Measurements from ENCODE around the gene ZNF324. TPM values are rescaled to one million over a fixed set of nuclear protein-coding genes. Genes with fewer than 3 reads are reported as not detected.
"Not testable (repeated sequence)": the region's sequence is repeated elsewhere in the genome, so short reads cannot be mapped to it uniquely, and the experiment has no call there.

ZNF324 gene
- total RNA-seq, 1 donor from 2014 or later = 10.0 TPM

DNA sequence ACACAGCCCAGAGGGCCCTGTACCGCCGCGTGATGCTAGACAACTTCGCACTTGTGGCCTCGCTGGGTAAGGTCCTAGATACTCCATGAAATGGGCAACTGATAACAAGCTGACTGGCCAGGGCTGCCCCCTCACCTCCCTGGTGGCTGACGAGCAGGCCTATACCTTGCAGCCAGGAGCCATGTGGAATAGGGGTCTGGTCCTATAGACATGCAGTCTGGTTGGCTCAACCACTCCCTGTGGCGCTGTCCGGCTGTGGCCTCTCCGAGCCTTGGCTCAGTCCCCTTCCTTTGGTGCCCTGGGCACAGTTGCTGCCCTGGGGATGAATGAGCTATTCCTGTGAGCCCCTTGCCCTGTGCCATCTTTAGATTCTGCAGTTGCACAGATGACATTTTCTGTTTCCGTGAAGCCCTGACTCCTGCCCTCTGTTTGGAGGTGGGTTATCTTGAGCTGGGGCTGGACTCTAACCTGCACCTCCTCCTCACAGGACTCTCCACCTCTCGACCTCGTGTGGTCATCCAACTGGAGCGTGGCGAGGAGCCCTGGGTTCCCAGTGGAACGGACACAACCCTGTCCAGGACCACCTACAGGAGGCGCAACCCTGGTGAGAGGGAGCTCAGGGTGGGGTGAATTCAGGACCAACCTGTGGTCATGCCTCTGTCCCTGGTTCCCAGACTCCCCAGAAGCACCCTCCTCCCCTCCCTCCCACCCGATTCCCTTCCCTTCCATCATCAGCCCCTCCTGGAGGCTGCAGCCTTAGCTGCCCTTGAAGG lies 2.5 kb downstream of the ZNF324 start:
- peaks cover 40% of the 10 kb centered on the region for H3K36me3 ChIP-seq
- peaks cover 15% of the 10 kb centered on the region for H3K4me1 ChIP-seq
- TF ChIP-seq, protein P1, sequence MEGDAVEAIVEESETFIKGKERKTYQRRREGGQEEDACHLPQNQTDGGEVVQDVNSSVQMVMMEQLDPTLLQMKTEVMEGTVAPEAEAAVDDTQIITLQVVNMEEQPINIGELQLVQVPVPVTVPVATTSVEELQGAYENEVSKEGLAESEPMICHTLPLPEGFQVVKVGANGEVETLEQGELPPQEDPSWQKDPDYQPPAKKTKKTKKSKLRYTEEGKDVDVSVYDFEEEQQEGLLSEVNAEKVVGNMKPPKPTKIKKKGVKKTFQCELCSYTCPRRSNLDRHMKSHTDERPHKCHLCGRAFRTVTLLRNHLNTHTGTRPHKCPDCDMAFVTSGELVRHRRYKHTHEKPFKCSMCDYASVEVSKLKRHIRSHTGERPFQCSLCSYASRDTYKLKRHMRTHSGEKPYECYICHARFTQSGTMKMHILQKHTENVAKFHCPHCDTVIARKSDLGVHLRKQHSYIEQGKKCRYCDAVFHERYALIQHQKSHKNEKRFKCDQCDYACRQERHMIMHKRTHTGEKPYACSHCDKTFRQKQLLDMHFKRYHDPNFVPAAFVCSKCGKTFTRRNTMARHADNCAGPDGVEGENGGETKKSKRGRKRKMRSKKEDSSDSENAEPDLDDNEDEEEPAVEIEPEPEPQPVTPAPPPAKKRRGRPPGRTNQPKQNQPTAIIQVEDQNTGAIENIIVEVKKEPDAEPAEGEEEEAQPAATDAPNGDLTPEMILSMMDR (IDR thresholded peaks at IDR 0.05) = no peak
- no peak overlapping the region for H3K27ac ChIP-seq
- no peak overlapping the region for H3K4me3 ChIP-seq
- intact Hi-C loops (cut with DNase I) = no loop called here
- DNase-seq = no peak
- no peak for ATAC-seq
- H3K27me3 ChIP-seq (ENCODE audit: low read depth) = no peaks in the 10 kb centered on the region
- H3K9me3 ChIP-seq = no peaks in the 10 kb centered on the region

DNA sequence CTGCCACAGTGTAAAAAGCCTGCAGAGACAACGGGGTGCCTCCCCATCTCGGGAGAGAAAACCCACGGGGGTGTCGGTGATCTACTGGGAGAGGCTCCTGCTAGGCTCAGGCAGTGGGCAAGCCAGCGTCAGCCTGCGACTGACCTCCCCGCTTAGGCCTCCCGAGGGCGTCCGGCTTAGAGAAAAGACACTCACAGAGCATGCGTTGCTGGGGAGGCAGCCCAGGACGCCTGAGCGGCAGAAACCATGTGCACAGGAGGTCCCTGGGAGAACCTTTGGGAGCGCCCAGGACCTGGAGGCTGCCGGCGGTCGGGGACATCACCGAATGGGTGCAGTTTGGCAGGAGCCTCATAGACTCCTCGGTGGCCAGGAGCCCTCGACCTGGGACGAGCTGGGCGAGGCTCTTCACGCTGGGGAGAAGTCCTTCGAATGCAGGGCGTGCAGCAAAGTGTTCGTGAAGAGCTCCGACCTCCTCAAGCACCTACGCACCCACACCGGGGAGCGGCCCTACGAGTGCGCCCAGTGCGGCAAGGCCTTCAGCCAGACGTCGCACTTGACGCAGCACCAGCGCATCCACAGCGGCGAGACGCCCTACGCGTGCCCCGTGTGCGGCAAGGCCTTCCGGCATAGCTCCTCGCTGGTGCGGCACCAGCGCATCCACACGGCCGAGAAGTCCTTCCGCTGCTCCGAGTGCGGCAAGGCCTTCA lies 4.1 kb downstream of the ZNF324 start:
- H3K27me3 ChIP-seq (ENCODE audit: low read depth); H3K4me3 ChIP-seq; H3K27ac ChIP-seq; H3K9me3 ChIP-seq; DNase-seq; intact Hi-C loops (cut with DNase I); ATAC-seq: not testable (repeated sequence)
- Histone ChIP-seq H3K4me1 (peaks cover 24% of the 10 kb centered on the region), H3K36me3 (peaks cover 40% of the 10 kb centered on the region)

DNA sequence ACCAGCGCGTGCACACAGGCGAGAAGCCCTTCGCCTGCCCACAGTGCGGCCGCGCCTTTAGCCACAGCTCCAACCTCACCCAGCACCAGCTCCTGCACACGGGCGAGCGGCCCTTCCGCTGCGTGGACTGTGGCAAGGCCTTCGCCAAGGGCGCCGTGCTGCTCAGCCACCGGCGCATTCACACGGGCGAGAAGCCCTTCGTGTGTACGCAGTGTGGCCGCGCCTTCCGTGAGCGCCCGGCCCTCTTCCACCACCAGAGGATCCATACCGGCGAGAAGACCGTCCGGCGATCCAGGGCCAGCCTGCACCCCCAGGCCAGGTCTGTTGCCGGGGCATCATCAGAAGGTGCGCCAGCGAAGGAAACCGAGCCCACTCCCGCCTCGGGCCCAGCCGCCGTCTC lies 4.9 kb downstream of the ZNF324 start:
- no peak for DNase-seq
- no peak for ATAC-seq
- TF ChIP-seq, protein P1 (IDR thresholded peaks at IDR 0.05) = no peak
- Histone ChIP-seq H3K36me3 (peaks cover 40% of the 10 kb centered on the region), H3K4me1 (peaks cover 21% of the 10 kb centered on the region), H3K9me3 (no peaks in the 10 kb centered on the region), H3K27me3 (ENCODE audit: low read depth) (no peaks in the 10 kb centered on the region), H3K4me3 (no peak overlapping the region), H3K27ac (no peak overlapping the region)
- intact Hi-C loops (cut with DNase I) = no loop called here

DNA sequence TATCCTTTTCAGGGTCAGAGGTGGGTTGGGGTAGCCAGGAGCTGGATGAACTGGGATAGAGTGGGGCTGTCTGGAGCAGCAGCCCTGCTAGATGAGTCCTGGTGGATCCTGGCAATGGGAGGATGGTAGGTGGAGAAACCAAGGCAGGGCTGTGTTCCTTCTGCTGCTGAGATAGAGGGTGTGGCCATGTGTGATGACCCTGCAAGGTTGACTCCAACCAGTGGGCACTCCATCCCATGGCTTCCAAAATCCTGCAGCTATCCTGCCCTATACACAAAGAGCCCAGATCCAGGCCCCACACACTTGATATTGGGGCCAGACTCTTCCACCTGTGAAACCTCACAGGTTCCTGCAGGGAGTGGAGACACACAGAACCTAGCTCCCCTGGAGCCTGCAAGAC lies 6.9 kb downstream of the ZNF324 start:
- Histone ChIP-seq H3K27me3 (ENCODE audit: low read depth) (no peaks in the 10 kb centered on the region), H3K36me3 (peaks cover 41% of the 10 kb centered on the region), H3K9me3 (no peaks in the 10 kb centered on the region), H3K27ac (no peak overlapping the region), H3K4me3 (no peak overlapping the region), H3K4me1 (peaks cover 19% of the 10 kb centered on the region)
- ATAC-seq = no peak
- TF ChIP-seq, protein P1 (IDR thresholded peaks at IDR 0.05) = no peak
- intact Hi-C loops (cut with DNase I) = no loop called here
- no peak for DNase-seq

DNA sequence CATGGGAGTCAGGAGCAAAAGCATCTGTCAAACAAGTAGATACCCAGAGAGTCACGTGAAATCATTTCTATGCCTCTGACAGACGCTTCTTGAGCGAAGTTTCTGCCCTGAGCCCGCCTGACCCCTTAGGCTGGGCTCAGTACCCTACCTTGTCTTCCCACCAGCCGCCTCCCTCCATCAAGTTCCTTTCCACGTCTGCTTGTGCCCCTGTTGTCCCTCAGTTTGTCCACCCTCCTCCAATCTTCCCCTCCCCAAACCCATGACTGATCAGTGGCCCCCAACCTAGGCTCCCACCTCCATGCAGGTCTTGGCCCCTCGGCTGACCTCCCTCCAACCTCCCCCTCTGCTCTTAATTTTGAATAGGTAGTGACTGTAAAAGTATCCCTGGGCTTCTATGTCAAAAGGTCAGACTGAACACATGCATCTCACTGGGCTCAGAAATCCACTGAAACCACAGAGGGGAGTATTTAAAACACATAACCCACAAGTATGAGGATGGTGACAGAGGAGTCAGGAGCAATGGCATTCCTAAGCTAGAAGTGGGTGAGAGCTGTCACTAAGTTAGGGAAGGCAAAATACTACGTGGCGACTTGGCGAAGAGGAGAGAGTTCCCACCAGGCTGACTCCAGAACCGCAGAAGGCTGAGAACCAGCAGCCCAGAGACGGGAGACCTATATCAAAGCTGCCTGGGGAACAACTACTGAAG lies 7.6 kb downstream of the ZNF324 start:
- Histone ChIP-seq H3K9me3 (no peaks in the 10 kb centered on the region), H3K4me1 (peaks cover 19% of the 10 kb centered on the region), H3K27ac (no peak overlapping the region), H3K27me3 (ENCODE audit: low read depth) (no peaks in the 10 kb centered on the region), H3K36me3 (peaks cover 43% of the 10 kb centered on the region), H3K4me3 (peak overlapping the region; percentile 86)
- ATAC-seq = no peak
- TF ChIP-seq, protein P1 (IDR thresholded peaks at IDR 0.05) = no peak
- no peak for DNase-seq
- intact Hi-C loops (cut with DNase I) = no loop called here
